Activated CD4-positive, alpha-beta T cell treated with anti-CD3 and anti-CD28 coated beads, Interleukin-10, Interleukin-2, amounts not matched to agents 100 ng/mL and 50 ng/mL, durations not matched to agents 16 hours and 8 hours (primary cell): ENCODE results near the gene KCNK3.

Experiments used
- DNase-seq: peaks from one replicate; pipeline ENCODE4 v3.0.0-alpha.2; 2020

Gene KCNK3

GRCh38 chr2:26715528-26716270 is 23.2 kb downstream of the KCNK3 start:
- DNase-seq: no peak

DNA sequence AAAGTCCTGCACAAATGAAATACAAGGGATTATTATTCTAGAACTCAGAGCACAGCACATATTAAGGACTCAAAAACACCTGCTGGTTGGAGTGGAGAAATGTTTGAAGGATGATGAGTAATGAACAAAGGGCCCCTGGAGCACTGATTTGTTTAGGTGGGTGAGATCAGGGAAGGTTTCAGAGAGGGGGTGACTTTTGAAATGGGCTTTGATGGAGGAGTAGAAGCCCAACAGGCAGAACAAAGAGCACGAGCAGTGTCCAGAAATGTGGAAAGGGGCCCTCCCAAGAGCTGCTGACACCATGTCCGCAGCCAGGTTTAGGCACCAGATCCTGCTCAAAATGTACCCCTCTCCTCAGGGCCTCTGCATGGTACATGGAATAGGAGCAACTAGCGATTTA is 23.8 kb downstream of the KCNK3 start:
- DNase-seq: no peak

DNA sequence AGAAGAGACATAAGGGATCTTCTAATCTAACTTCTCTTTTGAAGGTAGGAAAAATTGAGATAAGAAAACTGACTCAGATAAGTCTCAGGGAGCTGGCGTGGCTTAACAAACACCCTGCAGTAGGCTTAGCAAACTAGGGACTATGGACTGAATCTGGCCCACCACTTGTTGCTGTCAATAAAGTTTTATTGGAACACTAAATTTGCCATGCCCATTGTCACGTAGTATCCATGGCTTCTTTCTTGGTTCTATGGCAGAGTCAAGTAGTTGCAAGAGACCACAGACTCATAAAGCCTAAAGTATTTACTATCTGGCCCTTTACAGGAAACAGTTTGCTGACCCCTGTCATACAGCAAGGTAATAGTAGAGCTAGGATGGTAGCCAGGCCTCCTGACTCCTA is 24.2 kb downstream of the KCNK3 start:
- DNase-seq: no peak

- DNase-seq: no peak
Measured at GRCh38 chr2:26717362-26717761, 24.8 kb downstream of the KCNK3 start.

DNA sequence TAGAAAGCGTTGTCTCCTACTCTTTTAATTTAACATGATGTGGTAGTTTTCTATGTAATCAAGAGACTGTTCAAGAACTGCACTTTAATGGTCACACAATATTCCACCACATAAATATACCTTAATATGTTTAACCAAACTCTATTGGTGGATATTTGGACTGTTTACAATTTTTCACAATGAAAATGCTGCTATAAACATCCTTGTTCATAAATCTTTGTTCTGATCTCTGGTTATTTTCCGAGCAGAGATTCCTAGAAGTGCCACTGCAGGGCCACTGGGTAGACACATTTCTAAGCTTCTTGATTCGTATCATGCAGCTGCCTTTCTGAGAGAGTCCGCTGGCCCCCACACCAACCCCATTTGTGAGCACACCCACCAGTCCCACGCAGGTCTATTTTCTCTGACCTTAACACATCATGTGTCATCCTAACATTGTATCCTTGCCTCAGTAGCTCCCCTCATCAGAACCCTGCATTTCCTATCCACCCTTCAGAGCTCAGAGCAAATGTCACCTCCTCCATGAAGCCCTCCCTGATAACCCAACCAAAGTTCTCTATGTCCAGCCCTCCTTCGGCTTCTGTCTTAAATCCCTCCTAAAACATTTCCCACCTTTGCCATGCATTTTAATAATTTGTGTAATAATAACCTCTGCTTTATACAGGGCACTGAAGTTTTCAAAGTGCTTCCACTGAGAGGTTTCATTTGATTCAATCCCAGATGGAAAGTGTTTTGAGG is 26.6 kb downstream of the KCNK3 start:
- no peak for DNase-seq

GRCh38 chr2:26720322-26721114 is 28.0 kb downstream of the KCNK3 start:
- no peak for DNase-seq

GRCh38 chr2:26721115-26722032 is 28.9 kb downstream of the KCNK3 start:
- no peak for DNase-seq

DNA sequence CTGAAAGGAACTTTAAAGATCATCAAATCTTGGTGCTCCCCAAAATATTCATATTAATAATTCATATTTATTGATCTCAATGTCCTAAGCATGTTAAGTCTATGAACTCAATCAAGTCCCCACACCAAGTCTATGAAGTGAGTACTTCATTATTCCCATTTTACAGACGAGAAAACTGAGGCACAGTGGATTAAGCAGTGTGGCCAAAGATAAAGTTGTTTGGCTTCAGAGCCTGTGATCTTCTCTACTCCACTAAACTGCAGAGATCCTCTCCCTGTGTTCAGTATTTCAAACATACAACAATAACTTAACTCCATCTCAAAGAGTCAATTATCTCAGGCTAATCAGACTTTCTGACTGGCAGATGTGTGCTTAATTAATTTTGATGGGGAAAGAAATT is 29.8 kb downstream of the KCNK3 start:
- DNase-seq: no peak

- no peak for DNase-seq
Measured at GRCh38 chr2:26722911-26723310, 30.4 kb downstream of the KCNK3 start.

DNA sequence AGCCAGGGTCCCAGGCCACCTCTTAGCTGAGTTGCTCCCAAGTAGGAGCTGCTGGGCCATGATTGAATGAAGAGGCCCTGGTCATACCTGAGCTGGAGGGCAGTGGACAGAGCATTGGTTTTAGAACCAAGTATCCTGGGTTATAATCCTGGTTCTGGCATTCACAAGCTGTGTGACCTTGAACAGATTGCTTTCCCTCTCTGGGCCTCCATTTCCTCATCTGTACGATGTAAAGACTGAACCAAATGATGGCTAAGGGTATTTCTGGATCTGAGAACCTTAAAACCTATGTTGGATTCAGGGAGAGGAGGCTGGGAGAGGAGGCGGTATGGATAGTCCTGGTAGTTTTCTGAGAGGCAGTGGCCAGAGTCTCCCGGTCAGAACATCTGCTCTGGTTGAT is 31.0 kb downstream of the KCNK3 start:
- no peak for DNase-seq

- DNase-seq: no peak
Measured at GRCh38 chr2:26723991-26724750, 31.6 kb downstream of the KCNK3 start.

DNA sequence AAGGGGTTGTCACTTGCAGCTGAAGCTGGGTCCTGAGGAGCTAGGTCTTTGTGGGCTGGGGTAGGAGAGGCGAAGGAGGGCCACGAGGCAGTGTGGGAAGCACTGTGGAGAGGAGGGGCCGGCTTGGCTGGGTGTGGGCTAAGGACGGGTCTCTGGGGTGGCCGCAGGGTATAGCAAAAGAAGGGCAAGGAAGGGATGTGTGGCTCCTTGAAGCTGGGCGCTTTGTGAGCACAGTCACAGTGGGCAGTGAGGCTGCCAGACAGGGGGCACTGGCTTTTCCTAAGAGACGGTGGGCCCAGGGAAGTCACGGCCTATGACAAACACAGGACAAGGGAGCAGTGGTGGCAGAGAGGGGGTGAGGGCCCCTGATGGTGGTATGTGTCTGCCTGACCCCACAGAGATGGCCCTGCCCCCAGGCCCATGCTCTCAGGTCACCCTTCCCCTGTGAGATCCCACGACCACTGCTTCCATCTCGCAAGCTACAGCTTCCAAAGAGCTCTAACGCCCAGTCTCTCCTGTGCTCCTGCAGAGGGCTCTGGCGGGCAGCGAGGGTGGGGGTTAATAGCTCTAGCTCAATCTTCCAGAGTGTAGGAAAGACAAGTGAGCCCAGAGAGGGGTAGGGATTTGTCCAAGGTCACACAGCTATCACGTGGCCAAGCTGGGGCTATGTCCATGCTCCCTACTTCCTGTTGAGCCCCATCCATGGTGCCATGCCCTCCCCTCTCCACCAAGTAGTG is 32.4 kb downstream of the KCNK3 start:
- no peak for DNase-seq

GRCh38 chr2:26725521-26725820 is 32.9 kb downstream of the KCNK3 start:
- no peak for DNase-seq

DNA sequence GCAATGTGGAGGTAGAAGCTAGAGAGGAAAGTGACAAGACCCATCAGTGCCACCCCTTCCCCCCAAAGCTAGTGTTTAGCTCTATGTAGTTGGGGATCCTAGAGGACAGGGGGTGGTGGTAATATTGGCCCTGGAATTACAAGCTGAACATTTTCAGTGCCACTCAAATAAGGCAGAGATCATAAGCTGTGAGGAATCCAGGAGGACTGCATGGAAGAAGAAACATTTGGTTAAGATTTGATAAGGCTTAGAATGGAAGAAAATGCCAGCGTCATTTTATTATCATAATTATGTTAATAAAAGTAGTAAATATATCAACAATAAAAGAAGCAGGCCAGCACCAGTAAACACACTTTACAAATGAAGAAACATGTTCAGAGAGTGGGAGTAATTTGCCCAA is 33.7 kb downstream of the KCNK3 start:
- no peak for DNase-seq

GRCh38 chr2:26727641-26728561 is 35.4 kb downstream of the KCNK3 start:
- DNase-seq: peak; percentile 13

- DNase-seq: no peak
Measured at GRCh38 chr2:26729311-26729710, 36.8 kb downstream of the KCNK3 start.

- no peak for DNase-seq
Measured at GRCh38 chr2:26730549-26731344, 38.2 kb downstream of the KCNK3 start.

- DNase-seq: no peak
Measured at GRCh38 chr2:26731714-26732113, 39.2 kb downstream of the KCNK3 start.

- DNase-seq: no peak
Measured at GRCh38 chr2:26732446-26732845, 39.9 kb downstream of the KCNK3 start.
